GM19452 (cell line): Measurements from ENCODE around the gene DEFB124.
"Not testable (repeated sequence)": the region's sequence is repeated elsewhere in the genome, so short reads cannot be mapped to it uniquely, and the experiment has no call there.

Source experiments
- ATAC-seq: cut with Tn5 transposase; IDR thresholded peaks from one replicate; pipeline ENCODE4 v1.9.1; 2021; ENCODE audit not compliant: unreplicated experiment

The DEFB124 gene

GRCh38 chr20:31489152-31489551 is 14.2 kb upstream of the DEFB124 start:
- ATAC-seq = no peak

GRCh38 chr20:31488115-31488514 is 13.2 kb upstream of the DEFB124 start:
- ATAC-seq = no peak

- ATAC-seq = no peak
Observed at GRCh38 chr20:31485450-31486339, 10.8 kb upstream of the DEFB124 start.

GRCh38 chr20:31484001-31484400 is 9.1 kb upstream of the DEFB124 start:
- no peak for ATAC-seq

GRCh38 chr20:31476643-31477215 is 1.8 kb upstream of the DEFB124 start:
- ATAC-seq = no peak

- ATAC-seq = no peak
Observed at GRCh38 chr20:31476294-31476585, 1.3 kb upstream of the DEFB124 start.

- ATAC-seq = no peak
Observed at GRCh38 chr20:31475472-31476293, 756 bp upstream of the DEFB124 start.

- peak; percentile 65 for ATAC-seq
Observed at GRCh38 chr20:31474097-31474436, 860 bp downstream of the DEFB124 start.

GRCh38 chr20:31473331-31474096 is 1.4 kb downstream of the DEFB124 start:
- peak; percentile 39 for ATAC-seq

- no peak for ATAC-seq
Observed at GRCh38 chr20:31472395-31473330, 2.3 kb downstream of the DEFB124 start.

- ATAC-seq = not testable (repeated sequence)
Observed at GRCh38 chr20:31470946-31471345, 4.0 kb downstream of the DEFB124 start.

- ATAC-seq = no peak
Observed at GRCh38 chr20:31454361-31454760, 20.6 kb downstream of the DEFB124 start.

GRCh38 chr20:31452575-31452974 is 22.4 kb downstream of the DEFB124 start:
- ATAC-seq = no peak

GRCh38 chr20:31449511-31450414 is 25.2 kb downstream of the DEFB124 start:
- ATAC-seq = no peak

- ATAC-seq = no peak
Observed at GRCh38 chr20:31446084-31446819, 28.7 kb downstream of the DEFB124 start.

GRCh38 chr20:31440012-31440659 is 34.8 kb downstream of the DEFB124 start, which contains the start of gene DEFB123:
Gene DEFB123, plus strand, starts transcription at chr20:31440632. Its CDS starts 67 bp downstream, at chr20:31440699.
- ATAC-seq = no peak

GRCh38 chr20:31430568-31431115 is 44.3 kb downstream of the DEFB124 start:
- no peak for ATAC-seq
